ENCODE results near the gene ETV6.

DNA sequence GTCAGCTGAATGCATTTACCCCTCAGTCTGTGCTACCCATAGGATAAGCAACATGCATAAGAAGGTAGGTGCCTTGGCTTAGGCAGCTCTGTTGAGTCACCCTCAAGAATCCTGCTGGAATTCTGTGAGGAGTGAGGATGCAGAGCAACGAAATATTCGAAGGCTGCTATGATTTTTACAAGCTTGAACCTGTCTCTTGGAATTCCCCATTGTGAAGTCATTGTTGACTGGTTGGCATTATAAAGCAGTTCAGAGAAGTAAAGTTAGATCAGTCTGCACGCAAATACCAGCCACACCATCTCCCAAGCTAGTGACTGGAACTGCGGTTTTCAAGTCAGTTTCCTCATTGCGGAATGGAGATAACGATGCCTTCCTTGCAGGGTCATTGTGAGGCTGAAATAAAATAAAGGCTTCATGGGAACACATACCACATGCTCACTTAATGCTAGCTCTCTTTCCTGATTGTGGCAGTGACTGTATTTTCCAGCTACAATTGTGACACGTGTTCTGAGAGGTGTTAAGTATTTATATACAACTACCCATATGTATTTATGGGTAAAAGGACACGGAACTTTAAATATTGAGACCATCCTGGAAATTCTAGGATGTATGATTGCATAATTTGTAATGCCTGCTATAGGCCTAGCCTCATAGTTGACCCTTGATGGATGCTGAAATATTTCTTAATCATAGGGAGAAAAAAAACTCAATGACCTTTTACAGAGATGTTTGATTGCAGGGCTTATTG lies 96.7 kb downstream of the ETV6 start:
- TF ChIP-seq, protein P1, sequence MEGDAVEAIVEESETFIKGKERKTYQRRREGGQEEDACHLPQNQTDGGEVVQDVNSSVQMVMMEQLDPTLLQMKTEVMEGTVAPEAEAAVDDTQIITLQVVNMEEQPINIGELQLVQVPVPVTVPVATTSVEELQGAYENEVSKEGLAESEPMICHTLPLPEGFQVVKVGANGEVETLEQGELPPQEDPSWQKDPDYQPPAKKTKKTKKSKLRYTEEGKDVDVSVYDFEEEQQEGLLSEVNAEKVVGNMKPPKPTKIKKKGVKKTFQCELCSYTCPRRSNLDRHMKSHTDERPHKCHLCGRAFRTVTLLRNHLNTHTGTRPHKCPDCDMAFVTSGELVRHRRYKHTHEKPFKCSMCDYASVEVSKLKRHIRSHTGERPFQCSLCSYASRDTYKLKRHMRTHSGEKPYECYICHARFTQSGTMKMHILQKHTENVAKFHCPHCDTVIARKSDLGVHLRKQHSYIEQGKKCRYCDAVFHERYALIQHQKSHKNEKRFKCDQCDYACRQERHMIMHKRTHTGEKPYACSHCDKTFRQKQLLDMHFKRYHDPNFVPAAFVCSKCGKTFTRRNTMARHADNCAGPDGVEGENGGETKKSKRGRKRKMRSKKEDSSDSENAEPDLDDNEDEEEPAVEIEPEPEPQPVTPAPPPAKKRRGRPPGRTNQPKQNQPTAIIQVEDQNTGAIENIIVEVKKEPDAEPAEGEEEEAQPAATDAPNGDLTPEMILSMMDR (IDR thresholded peaks at IDR 0.05): no peak
- TF ChIP-seq POLR2A (IDR thresholded peaks at IDR 0.05): no peak
